Smooth muscle cell (in vitro differentiated cells): Measurements from ENCODE around the gene SCGB3A2. TPM values are rescaled to one million over a fixed set of nuclear protein-coding genes. Genes with fewer than 3 reads are reported as not detected.

Source experiments
- DNase-seq: peaks from one replicate; lab custom pipeline; 2025; ENCODE audit not compliant: unreplicated experiment; lab: John Stamatoyannopoulos, UW
- H2AFZ ChIP-seq: fragments of 200-600 bp; sonication (generic); 2 replicates; pipeline ENCODE4 v1.6.0; 2016; ENCODE audit warnings: antibody characterized with exemption, low read depth, mild to moderate bottlenecking
- H3F3A ChIP-seq: fragments of 200-600 bp; sonication (generic); 2 replicates; pipeline ENCODE4 v1.6.0; 2017; ENCODE audit warnings: antibody characterized with exemption, low read depth
- H3K27ac ChIP-seq: fragments of 200-600 bp; sonication (generic); 2 replicates; pipeline ENCODE4 v1.5.1; 2016; ENCODE audit warnings: low read depth, mild to moderate bottlenecking
- H3K27me3 ChIP-seq: fragments of 200-600 bp; sonication (generic); 2 replicates; pipeline ENCODE4 v1.6.1; 2016; ENCODE audit warnings: low read depth, mild to moderate bottlenecking
- H3K36me3 ChIP-seq: fragments of 200-600 bp; sonication (generic); 2 replicates; pipeline ENCODE4 v1.5.1; 2016; ENCODE audit warnings: low read depth
- H3K4me1 ChIP-seq: fragments of 200-600 bp; sonication (generic); 2 replicates; pipeline ENCODE4 v1.5.1; 2016; ENCODE audit warnings: low read depth
- H3K4me2 ChIP-seq: fragments of 200-600 bp; sonication (generic); 2 replicates; pipeline ENCODE4 v1.6.0; 2016; ENCODE audit warnings: mild to moderate bottlenecking
- H3K4me3 ChIP-seq: fragments of 200-600 bp; sonication (generic); 2 replicates; pipeline ENCODE4 v1.5.1; 2016; ENCODE audit warnings: mild to moderate bottlenecking
- H3K79me2 ChIP-seq: fragments of 200-600 bp; sonication (generic); 2 replicates; pipeline ENCODE4 v1.6.0; 2016; ENCODE audit warnings: low read depth, mild to moderate bottlenecking
- H3K9ac ChIP-seq: fragments of 200-600 bp; sonication (generic); 2 replicates; pipeline ENCODE4 v1.6.0; 2016; ENCODE audit warnings: low read depth
- H3K9me3 ChIP-seq: fragments of 200-600 bp; sonication (generic); replicated peaks from 2 replicates; pipeline ENCODE4 v1.5.1; 2016; ENCODE audit warnings: low read depth
- H4K20me1 ChIP-seq: fragments of 200-600 bp; sonication (generic); 2 replicates; pipeline ENCODE4 v1.6.0; 2016; ENCODE audit warnings: low read depth
- CTCF ChIP-seq: fragments of 200-600 bp; sonication (generic); IDR thresholded peaks from 2 replicates; pipeline ENCODE4 v1.5.1; 2017; ENCODE audit warnings: borderline replicate concordance, mild to moderate bottlenecking, antibody characterized with exemption; ENCODE audit not compliant: insufficient read depth, poor library complexity, severe bottlenecking
- WGBS: methylation state at CpG from one replicate; pipeline ENCODE4 v1.1.7; 2016; ENCODE audit warnings: low lambda C conversion rate; 5-methylcytosine and 5-hydroxymethylcytosine counted together
- polyA plus RNA-seq: library from polyadenylated mRNA; unstranded; fragments of >200 nt; fragmentation: Nextera tagmentation; extraction: Ambion mirVana; gene quantifications from 2 replicates; pipeline ENCODE4 v1.2.1, GENCODE V29; 2016
- total RNA-seq: library from RNA; depleted of rRNA; stranded (reverse); fragments of >200 nt; gene quantifications from 2 replicates; pipeline ENCODE4 v1.2.3, GENCODE V29; 2014

Gene SCGB3A2
- 2.3 and 2.7 TPM in 2 replicates for total RNA-seq
- polyA plus RNA-seq, result 3.9 and 13.2 TPM in 2 replicates

DNA sequence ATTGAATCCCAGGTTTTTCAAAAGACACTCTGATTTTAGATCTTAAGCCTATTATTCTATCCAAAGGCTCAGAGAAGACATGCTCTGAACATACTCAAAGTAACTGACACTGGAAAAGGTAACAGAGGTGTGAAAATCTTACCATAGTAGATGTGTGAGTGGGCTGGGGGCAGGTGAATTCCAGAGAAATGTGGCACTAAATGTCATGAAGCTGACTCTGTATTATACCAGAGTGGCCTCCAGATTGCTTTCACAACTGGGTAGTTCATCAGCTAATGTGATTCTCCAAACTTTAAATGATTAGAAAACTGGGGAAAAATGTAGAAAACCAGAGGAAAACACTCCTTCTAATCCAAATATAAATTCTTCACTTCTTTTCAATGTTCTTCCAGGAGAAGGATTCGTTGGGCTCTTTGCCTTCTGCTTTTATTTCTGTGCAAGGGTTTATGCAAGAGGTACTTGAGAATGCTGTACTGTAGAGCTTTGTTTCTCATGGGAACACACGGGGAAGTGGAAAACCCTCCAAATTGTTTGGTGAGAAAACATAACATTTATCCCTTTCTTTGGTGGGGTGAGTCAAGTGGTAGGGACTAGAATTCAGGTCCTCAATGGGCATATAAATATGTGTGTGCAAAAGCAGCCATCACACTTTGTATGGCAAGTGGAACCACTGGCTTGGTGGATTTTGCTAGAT is at the start of gene SCGB3A2:
Gene SCGB3A2 (plus strand): TSS at position 646 of the 694 bp plus-strand sequence. CDS start 93 bp downstream, outside the sequence.
- TF ChIP-seq CTCF, result no peak
- H3K27me3 ChIP-seq, result peaks cover 89% of the 10 kb centered on the region
- no peak within 1 kb of the TSS for H3K4me2 ChIP-seq
- no peak for DNase-seq
- no peaks in the 10 kb centered on the region for H4K20me1 ChIP-seq
- H3K9me3 ChIP-seq, result no peaks in the 10 kb centered on the region
- no peak within 1 kb of the TSS for H3K27ac ChIP-seq
- no peak within 1 kb of the TSS for H3K9ac ChIP-seq
- no peaks in the 10 kb centered on the region for H3F3A ChIP-seq
- H3K36me3 ChIP-seq, result no peaks in the 10 kb centered on the region
- H3K4me1 ChIP-seq, result peaks cover 6% of the 10 kb centered on the region
- H3K4me3 ChIP-seq, result no peak within 1 kb of the TSS
- H3K79me2 ChIP-seq, result no peaks in the 10 kb centered on the region
- H2AFZ ChIP-seq, result no peak within 1 kb of the TSS
- 79% methylated on average over 2 of the region's 2 CpGs for WGBS

DNA sequence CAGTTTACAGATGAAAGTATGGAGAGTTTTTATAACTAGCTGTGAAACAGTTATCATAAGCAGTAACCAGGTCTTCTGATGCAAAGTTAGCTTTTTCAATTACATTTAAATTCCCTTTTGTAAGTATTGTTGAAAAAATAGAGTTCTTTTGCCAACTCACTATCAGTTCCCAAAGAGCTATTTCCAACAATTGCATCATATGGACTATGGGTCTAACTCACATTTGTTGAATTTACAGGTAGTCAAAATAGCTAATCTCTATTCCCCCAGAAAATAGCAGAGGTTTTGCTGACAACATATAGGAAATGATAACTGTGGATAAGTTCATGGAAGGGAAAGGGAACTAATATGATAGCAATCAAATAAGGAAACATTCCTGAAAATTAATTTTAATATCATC is 48.5 kb upstream of the SCGB3A2 start:
- H3K9ac ChIP-seq, result no peak overlapping the region
- no peaks in the 10 kb centered on the region for H3F3A ChIP-seq
- no peak overlapping the region for H2AFZ ChIP-seq
- no peaks in the 10 kb centered on the region for H3K36me3 ChIP-seq
- no peak overlapping the region for H3K27ac ChIP-seq
- no peak for DNase-seq
- peaks cover 21% of the 10 kb centered on the region for H3K27me3 ChIP-seq
- no peaks in the 10 kb centered on the region for H3K9me3 ChIP-seq
- H4K20me1 ChIP-seq, result no peaks in the 10 kb centered on the region
- no peaks in the 10 kb centered on the region for H3K4me1 ChIP-seq
- no peak overlapping the region for H3K4me2 ChIP-seq
- no peaks in the 10 kb centered on the region for H3K79me2 ChIP-seq
- TF ChIP-seq CTCF, result no peak
- H3K4me3 ChIP-seq, result peak overlapping the region; percentile 44

DNA sequence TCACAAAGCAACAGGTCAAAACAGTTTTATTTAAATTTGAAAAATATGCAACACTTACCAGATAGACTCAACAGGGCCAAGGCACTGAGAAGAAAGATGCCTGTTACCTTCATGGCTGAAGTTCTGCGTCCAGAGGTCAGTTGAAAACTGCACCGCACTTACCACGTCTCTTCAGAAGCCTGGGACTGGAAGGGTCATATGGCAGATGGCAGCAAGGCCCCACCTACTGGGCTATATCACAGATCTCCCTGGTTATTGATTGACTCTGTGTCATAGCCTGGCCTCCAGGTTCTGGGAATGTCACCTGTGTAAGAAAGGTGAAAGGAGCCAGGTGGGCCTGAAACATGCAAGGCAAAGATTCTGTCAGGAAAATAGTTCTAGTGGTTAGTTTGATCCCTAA is 47.0 kb upstream of the SCGB3A2 start, which contains the start of gene SPINK1:
Gene SPINK1 (minus strand): TSS at position 207 of the 400 bp plus-strand sequence. CDS start 94 bp downstream, at position 113.
- no peaks in the 10 kb centered on the region for H3K36me3 ChIP-seq
- WGBS, result 87% methylated on average over 3 of the region's 3 CpGs
- H3K9me3 ChIP-seq, result no peaks in the 10 kb centered on the region
- H3K27ac ChIP-seq, result no peak within 1 kb of the TSS
- H3K79me2 ChIP-seq, result no peaks in the 10 kb centered on the region
- H3K9ac ChIP-seq, result no peak within 1 kb of the TSS
- H4K20me1 ChIP-seq, result no peaks in the 10 kb centered on the region
- no peak within 1 kb of the TSS for H2AFZ ChIP-seq
- no peak for TF ChIP-seq CTCF
- peaks cover 12% of the 10 kb centered on the region for H3K27me3 ChIP-seq
- H3K4me3 ChIP-seq, result peak within 1 kb of the TSS; percentile 44
- no peak for DNase-seq
- no peak within 1 kb of the TSS for H3K4me2 ChIP-seq
- no peaks in the 10 kb centered on the region for H3K4me1 ChIP-seq
- H3F3A ChIP-seq, result no peaks in the 10 kb centered on the region

- Histone ChIP-seq H3K4me3 (no peak overlapping the region), H3K4me1 (no peaks in the 10 kb centered on the region), H3K9ac (no peak overlapping the region), H3K79me2 (no peaks in the 10 kb centered on the region), H4K20me1 (no peaks in the 10 kb centered on the region), H3K4me2 (no peak overlapping the region), H2AFZ (no peak overlapping the region), H3K36me3 (no peaks in the 10 kb centered on the region), H3K27ac (no peak overlapping the region), H3K27me3 (peaks cover 10% of the 10 kb centered on the region), H3K9me3 (no peaks in the 10 kb centered on the region), H3F3A (no peaks in the 10 kb centered on the region)
- TF ChIP-seq CTCF, result no peak
- WGBS, result 78% methylated on average over 1 of the region's 1 CpG
- no peak for DNase-seq
Observed at GRCh38 chr5:147832541-147832940, 46.0 kb upstream of the SCGB3A2 start.
